ENCODE data around the gene PRR5.

Gene PRR5

DNA sequence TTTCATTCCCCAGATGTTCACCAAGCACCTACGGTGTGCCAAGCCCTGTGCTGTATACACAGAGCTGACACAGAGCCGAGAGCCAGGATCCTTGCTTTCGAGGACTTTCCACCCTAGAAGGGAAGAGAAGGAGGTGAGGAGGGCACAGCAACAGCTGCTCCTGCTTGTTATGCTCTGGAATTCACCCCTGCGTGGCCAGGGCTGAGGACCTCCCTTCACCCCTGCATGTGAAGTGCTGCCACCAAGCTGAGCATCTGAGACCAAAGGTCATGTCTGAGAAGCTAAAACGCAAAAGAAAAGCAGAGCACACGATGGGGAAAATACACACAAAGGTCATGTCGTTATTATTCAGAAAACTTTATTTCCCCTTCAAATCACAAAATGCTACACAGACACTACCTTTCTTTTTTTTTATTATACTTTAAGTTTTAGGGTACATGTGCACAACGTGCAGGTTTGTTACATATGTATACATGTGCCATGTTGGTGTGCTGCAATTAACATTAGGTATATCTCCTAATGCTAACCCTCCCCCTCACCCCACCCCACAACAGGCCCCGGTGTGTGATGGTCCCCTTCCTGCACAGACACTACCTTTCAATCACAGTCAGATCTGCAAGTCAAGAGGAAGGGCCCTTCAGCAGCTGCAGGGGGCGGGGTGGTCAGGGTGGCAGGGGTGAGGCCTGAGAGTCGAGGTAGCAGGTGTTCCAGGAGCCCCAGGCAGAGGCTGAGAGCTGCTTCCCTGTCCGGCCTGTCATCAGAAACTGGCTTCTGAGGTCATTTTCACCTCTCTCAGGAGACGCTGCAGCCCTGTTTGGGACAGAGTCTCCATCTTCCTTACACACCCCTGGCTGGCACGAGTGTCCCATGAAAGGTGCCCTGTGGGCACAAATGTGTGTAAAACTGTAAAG is 40.1 kb upstream of the PRR5 start:
- no peaks in the 10 kb centered on the region for H3K79me2 ChIP-seq (ENCODE audit: control insufficient read depth, low read length)
- H3K4me1 ChIP-seq (ENCODE audit: control insufficient read depth, low read length): peaks cover 10% of the 10 kb centered on the region
- H3K27me3 ChIP-seq (ENCODE audit: control insufficient read depth, low read length): no peaks in the 10 kb centered on the region
- no peak overlapping the region for H3K27ac ChIP-seq (ENCODE audit: low read depth, low read length)
- TF ChIP-seq CTCF (IDR thresholded peaks at IDR 0.05; ENCODE audit: low read depth, low read length, poor library complexity, severe bottlenecking) (no peak), EZH2phosphoT487 (IDR thresholded peaks at IDR 0.05; ENCODE audit: borderline replicate concordance, low read length) (no peak)
- no peaks in the 10 kb centered on the region for H3K9me3 ChIP-seq (ENCODE audit: control insufficient read depth, insufficient read depth, low read length)
- no peaks in the 10 kb centered on the region for H4K20me1 ChIP-seq (ENCODE audit: control insufficient read depth, insufficient read depth, low read depth, low read length)
- H3F3A ChIP-seq (ENCODE audit: control insufficient read depth, insufficient read depth): no peaks in the 10 kb centered on the region
- H3K4me2 ChIP-seq (ENCODE audit: low read length): no peak overlapping the region
- no peak overlapping the region for H3K4me3 ChIP-seq (ENCODE audit: low read length)
- no peaks in the 10 kb centered on the region for H3K36me3 ChIP-seq (ENCODE audit: control insufficient read depth, low read length)
- H3K9me2 ChIP-seq (replicated peaks; ENCODE audit: control insufficient read depth, low read length): no peaks in the 10 kb centered on the region

- Histone ChIP-seq H3K27me3 (ENCODE audit: control insufficient read depth, low read length) (no peaks in the 10 kb centered on the region), H3K9me3 (ENCODE audit: control insufficient read depth, insufficient read depth, low read length) (no peaks in the 10 kb centered on the region), H3F3A (ENCODE audit: control insufficient read depth, insufficient read depth) (no peaks in the 10 kb centered on the region), H3K36me3 (ENCODE audit: control insufficient read depth, low read length) (no peaks in the 10 kb centered on the region), H3K79me2 (ENCODE audit: control insufficient read depth, low read length) (no peaks in the 10 kb centered on the region), H3K9me2 (replicated peaks; ENCODE audit: control insufficient read depth, low read length) (no peaks in the 10 kb centered on the region), H3K27ac (ENCODE audit: low read depth, low read length) (no peak overlapping the region), H3K4me3 (ENCODE audit: low read length) (no peak overlapping the region), H3K4me1 (ENCODE audit: control insufficient read depth, low read length) (peaks cover 10% of the 10 kb centered on the region), H3K4me2 (ENCODE audit: low read length) (no peak overlapping the region), H4K20me1 (ENCODE audit: control insufficient read depth, insufficient read depth, low read depth, low read length) (no peaks in the 10 kb centered on the region)
- TF ChIP-seq EZH2phosphoT487 (IDR thresholded peaks at IDR 0.05; ENCODE audit: borderline replicate concordance, low read length): no peak
- no peak for TF ChIP-seq CTCF (IDR thresholded peaks at IDR 0.05; ENCODE audit: low read depth, low read length, poor library complexity, severe bottlenecking)
Measured at GRCh38 chr22:44663256-44663999, 38.6 kb upstream of the PRR5 start.

- Histone ChIP-seq H4K20me1 (ENCODE audit: control insufficient read depth, insufficient read depth, low read depth, low read length) (no peaks in the 10 kb centered on the region), H3K9me2 (replicated peaks; ENCODE audit: control insufficient read depth, low read length) (no peaks in the 10 kb centered on the region), H3F3A (ENCODE audit: control insufficient read depth, insufficient read depth) (no peaks in the 10 kb centered on the region), H3K4me1 (ENCODE audit: control insufficient read depth, low read length) (peaks cover 10% of the 10 kb centered on the region), H3K27me3 (ENCODE audit: control insufficient read depth, low read length) (no peaks in the 10 kb centered on the region), H3K4me3 (ENCODE audit: low read length) (no peak overlapping the region), H3K9me3 (ENCODE audit: control insufficient read depth, insufficient read depth, low read length) (no peaks in the 10 kb centered on the region), H3K79me2 (ENCODE audit: control insufficient read depth, low read length) (no peaks in the 10 kb centered on the region), H3K27ac (ENCODE audit: low read depth, low read length) (no peak overlapping the region), H3K36me3 (ENCODE audit: control insufficient read depth, low read length) (no peaks in the 10 kb centered on the region), H3K4me2 (ENCODE audit: low read length) (peak overlapping the region; percentile 20; the same call in 1 of the 2 replicates)
- TF ChIP-seq EZH2phosphoT487 (IDR thresholded peaks at IDR 0.05; ENCODE audit: borderline replicate concordance, low read length) (no peak), CTCF (IDR thresholded peaks at IDR 0.05; ENCODE audit: low read depth, low read length, poor library complexity, severe bottlenecking) (no peak)
Measured at GRCh38 chr22:44664149-44664548, 37.9 kb upstream of the PRR5 start.

Measured in DOHH2 (cell line).